Cardiac fibroblast (primary cell): Measurements from ENCODE around the gene SCGB1D1.
A peak's percentile ranks its signal among the peaks of the same experiment; 100 is the strongest.

Experiments used
- DNase-seq, 2 donors: peaks; one replicate each; pipeline versions ENCODE4 v3.0.0 to v3.0.0-alpha.2; 2010; ENCODE audit warnings: low read depth in 2 of 2
- H3K4me3 ChIP-seq, 2 donors: replicated peaks in 1 of 2; 1 replicate in 1 of 2; 2 replicates in 1 of 2; pipeline ENCODE4 v1.5.1; 2011; ENCODE audit warnings: low read depth in 2 of 2, low read length in 2 of 2, mild to moderate bottlenecking in 2 of 2, moderate library complexity in 1 of 2
- CTCF ChIP-seq: IDR thresholded peaks from one replicate; pipeline ENCODE4 v1.5.1; 2011; ENCODE audit warnings: low read depth, mild to moderate bottlenecking, low read length, inconsistent platforms

Gene SCGB1D1, protein sequence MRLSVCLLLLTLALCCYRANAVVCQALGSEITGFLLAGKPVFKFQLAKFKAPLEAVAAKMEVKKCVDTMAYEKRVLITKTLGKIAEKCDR

DNA sequence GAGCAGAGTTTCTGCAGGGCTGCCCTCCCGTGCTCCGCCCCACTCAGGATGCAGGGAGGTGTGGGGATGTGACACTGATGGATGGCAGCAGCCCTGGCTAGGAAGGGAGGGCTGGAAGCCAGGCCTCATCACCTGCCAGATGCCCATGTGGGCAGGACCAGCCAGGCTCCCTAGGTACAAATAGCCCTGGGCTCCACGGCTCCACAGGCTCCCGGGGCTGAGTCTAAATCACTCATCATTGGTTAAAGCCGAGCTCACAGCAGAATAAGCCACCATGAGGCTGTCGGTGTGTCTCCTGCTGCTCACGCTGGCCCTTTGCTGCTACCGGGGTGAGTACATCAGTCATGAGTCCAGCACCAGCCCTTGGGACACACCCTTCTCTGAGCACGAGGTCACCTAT, at the start of gene SCGB1D1:
Gene SCGB1D1 (plus strand): TSS at position 206 of the 400 bp plus-strand sequence. CDS start 69 bp downstream, at position 275.
- no peak within 1 kb of the TSS for H3K4me3 ChIP-seq
- DNase-seq = no peak
- no peak for TF ChIP-seq CTCF

DNA sequence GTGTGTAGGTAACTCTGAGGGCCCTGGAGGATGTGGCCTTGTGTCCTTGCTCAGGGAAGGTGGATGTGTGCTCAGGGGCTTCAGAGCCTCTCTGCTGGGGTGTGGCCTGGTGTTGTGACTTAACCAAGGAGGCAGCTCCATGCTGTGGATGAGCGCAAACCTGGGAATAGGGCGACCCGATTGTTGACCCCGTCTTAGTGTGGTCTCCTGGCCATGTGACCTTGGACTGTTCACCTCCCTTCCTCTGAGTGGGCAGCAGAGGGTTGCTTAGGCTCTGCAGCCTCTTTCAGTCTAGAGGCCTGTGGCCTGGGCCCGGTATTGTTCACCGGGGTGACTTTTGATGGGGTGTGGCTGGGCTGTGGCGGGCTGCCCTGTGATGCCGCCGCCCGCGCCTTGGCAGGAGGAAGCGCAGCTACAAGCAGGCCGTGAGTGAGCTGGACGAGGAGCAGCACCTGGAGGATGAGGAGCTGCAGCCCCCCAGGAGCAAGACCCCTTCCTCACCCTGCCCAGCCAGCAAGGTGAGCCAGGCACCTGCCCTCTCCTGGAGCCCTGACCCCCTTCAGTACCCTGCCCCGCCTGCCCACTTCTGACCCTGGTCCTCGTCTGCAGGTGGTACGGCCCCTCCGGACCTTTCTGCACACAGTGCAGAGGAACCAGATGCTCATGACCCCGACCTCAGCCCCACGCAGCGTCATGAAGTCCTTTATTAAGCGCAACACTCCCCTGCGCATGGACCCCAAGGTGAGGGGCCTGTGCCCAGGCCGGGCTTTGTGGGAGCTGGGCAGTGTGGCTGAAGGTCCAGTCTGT, 49.5 kb upstream of the SCGB1D1 start:
- H3K4me3 ChIP-seq = no peak overlapping the region
- no peak for DNase-seq
- no peak for TF ChIP-seq CTCF

DNA sequence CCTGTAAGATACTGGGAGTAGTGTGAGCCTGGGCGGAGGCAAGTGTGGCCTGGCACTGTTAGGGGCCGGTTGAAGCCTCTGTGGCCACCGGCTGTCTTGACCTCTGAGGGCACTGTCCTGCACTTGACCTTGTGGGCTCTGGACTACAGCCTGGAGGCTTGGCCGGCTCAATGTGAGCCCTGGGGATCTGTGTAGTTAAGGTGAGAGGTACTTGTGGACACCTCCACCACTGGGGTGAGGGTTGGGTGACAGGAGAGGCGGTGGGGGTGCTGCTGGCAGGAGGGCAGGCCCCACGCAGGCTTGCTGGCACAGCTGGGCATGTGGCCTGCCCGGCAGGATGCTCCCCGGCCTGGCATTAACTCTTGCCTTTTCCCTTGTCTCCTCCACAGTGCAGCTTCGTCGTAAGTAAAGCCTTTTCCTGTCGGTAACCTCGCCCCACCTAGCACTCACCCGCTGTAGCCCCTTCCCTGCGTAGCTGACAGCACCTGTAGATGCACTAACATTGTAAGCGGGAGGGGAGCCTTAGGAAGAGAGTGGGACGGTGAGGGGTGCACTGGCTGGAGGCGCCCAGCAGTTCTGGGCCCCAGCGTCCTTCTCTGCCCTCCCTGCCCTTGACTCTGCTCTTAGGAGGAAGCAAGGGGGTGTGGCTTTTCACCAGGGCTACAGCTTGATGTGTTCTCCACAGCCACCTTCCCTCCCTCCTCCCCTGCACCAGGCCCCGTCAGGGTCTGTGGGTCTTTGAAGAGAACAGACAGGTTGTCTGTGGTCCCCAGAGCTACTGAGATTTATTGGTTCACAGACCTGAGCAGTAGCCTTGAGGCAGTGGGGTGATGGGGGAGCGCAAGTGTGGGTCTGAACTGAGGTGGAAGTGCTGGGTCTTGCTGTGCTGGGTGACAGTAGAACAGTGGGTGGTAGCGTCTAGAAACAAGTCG, 48.6 kb upstream of the SCGB1D1 start:
- no peak overlapping the region for H3K4me3 ChIP-seq
- DNase-seq = no peak

DNA sequence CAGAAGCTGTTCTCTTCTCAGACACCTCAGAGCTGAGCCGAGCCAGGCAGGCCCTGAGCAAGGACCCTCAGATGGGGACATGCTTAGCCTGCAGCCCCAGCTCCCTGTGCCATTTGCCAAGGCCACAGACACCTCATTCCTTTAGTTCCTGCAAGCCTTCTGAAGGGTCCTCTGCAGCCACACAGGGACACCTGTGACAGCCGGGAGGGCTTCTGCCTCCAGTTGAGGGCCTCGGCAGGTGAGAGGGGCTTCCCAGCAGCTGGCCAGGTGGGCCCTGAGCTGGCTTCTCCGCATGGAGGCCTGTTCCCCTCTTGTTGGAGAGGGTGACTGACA, 48.0 kb upstream of the SCGB1D1 start:
- no peak overlapping the region for H3K4me3 ChIP-seq
- no peak for DNase-seq
- TF ChIP-seq CTCF = no peak

More for the DNA sequence above, 48.6 kb upstream of the SCGB1D1 start:
- TF ChIP-seq CTCF = no peak

GRCh38 chr11:62142921-62143320, 47.1 kb upstream of the SCGB1D1 start:
- no peak for TF ChIP-seq CTCF

DNA sequence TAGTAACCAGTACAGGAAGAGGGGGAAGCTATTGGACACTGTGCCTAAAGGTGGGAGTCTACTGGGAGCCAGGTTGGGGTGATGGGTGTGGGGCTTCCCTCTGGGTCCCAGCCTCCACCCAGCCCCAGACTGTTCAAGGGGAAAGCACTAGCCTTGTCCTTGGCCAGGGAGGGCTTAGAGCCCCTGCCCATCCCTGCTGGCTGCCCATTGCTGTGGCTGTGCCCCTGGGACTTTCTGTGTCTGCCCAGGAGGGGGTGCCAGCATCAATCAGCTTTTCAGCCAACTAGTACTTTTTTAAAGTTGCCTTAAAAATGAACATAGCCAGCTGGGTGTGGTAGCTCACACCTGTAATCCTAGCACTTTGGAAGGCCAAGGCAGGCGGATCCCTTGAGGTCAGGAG, 46.3 kb upstream of the SCGB1D1 start:
- no peak for DNase-seq
- H3K4me3 ChIP-seq = no peak overlapping the region
- peak; percentile 8 for TF ChIP-seq CTCF

More at GRCh38 chr11:62142921-62143320, 47.1 kb upstream of the SCGB1D1 start:
- H3K4me3 ChIP-seq = no peak overlapping the region
- DNase-seq = peak in 1 of 2 donors; percentile 35
